HG02852 (cell line): ENCODE results near the gene CCDC88C.
A peak's percentile ranks its signal among the peaks of the same experiment; 100 is the strongest.
"Not testable (repeated sequence)": the region's sequence is repeated elsewhere in the genome, so short reads cannot be mapped to it uniquely, and the experiment has no call there.

Source experiments
- ATAC-seq: cut with Tn5 transposase; IDR thresholded peaks from one replicate; pipeline ENCODE4 v1.9.1; 2021; ENCODE audit warnings: mild to moderate bottlenecking, moderate library complexity; ENCODE audit not compliant: unreplicated experiment

Gene CCDC88C

GRCh38 chr14:91230397-91231035, 187.1 kb downstream of the CCDC88C start:
- ATAC-seq, result no peak

- peak; percentile 64 for ATAC-seq
Measured at GRCh38 chr14:91229743-91230200, 187.8 kb downstream of the CCDC88C start.

GRCh38 chr14:91229005-91229382, 188.6 kb downstream of the CCDC88C start:
- ATAC-seq, result no peak

DNA sequence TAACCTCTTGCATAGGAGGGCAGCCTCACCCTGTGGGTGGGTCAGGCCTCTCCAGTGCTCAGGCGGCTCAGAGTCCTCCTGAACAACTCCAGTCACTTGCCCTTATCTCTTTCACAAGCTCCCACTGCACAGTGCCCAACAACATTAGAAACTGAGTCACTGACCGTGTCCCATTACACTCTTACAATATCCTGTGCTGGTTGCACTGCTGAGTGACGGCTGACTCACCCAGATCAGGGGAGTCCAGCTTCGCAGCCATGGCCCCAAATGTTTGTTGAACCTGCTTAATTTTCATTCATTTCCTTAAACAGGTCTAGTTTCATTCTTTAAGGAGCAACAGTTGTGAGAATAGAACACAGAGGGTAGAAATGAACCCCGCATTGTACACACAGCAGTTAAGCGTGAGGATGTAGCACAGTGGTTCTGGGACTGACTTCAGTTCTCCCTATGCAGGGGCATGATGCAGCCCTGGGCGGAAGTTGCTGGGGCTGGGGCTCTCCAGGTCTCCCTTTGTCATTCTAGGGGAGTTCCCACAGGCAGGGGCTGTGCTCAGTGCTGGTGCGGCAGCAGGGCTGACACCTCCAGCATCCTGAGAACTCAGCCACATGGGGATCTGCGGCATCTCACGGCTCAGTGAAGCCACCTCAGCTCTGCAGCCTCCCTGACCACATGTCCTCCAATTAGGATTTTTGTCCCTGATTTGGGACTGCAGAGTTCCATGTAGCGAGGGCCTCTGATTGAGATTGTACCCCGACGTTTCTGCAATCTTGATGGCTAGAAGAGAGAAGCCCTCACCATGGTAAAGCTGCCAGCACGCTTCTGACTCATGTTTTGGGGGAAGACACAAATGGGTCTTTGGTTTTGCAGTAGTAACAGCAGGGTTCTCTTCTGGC, 189.3 kb downstream of the CCDC88C start:
- ATAC-seq, result peak; percentile 86

DNA sequence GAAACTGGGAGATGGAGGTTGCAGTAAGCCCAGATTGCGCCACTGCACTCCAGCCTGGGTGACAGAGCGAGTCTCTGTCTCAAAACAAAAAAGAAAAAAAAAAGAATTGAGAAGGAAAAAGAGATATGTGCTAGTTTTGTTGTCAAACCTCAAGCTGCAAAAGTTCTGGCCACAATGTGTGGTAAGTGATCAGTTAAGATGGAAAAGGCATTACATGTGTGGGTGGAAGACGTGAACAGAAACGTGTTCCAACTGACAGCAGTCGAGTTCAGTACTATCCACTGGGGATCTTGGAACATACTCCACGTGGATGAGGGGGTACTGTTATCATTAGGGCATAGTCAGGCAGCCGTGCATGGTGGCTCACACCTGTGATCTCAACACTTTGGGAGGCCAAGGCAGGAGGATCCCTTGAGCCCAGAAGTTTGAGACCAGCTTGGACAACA, 190.4 kb downstream of the CCDC88C start:
- ATAC-seq, result no peak

DNA sequence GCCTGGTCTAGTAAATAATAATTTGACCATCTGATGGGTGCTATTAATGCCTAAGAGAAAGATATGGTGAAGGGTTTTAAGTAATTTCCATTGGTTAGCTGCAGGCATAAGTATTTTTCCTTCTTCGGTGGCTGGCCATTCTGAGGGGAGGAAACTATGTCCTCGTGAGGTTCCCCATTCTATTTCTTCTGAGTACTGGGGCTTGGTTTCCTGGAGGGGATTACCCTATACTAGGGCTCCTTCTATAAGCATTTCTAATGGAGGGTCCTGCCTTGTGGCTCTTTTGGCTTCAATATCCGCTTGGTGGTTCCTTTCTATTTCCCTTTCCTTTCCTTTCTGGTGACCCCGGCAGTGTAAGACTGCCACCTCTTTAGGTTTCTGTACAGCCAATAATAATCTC, 191.3 kb downstream of the CCDC88C start:
- ATAC-seq, result not testable (repeated sequence)

DNA sequence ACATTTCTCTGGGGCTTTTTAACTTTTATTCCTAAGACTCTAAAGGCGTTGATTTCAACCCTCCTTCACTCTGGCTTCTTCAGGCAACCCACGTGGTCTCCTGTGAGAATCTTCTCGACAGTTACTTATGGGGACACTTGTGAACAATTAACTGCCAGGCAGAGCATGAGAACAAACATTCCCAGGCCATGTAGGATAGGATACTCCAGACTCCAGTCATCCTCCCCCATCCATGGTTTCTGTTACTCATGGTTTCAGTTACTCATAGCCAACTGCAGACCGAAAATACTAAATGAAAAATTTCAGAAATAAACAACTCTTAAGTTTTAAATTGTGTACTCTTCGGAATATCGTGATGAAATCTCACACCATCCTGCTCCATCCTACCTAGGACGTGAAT, 192.6 kb downstream of the CCDC88C start:
- ATAC-seq, result no peak

- no peak for ATAC-seq
Measured at GRCh38 chr14:91223028-91223783, 194.4 kb downstream of the CCDC88C start.
